ENCODE measurements around the gene C12orf42. TPM values are rescaled to one million over a fixed set of nuclear protein-coding genes. Genes with fewer than 3 reads are reported as not detected.

The C12orf42 gene
- total RNA-seq, 1 experiment from 2014 or later, result not detected

DNA sequence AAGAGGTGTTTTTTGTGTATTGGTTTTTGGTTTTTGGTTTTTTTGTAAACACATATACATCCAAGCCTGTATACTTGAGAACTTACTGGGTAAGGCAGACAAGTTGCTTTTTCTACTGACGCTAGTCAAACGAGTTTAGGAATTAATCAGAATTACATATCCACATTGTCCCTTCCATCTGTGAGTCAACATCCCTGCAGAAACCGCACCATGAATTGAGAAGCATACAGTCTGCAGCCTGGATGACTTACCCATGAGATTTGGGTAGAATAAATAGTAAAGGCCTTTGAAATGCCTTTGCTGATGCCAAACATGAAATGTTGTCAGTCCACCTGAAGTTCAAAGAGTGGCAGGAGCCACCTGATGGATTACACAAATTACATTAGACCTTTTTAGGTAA is 21.4 kb upstream of the C12orf42 start:
- H2BK15ac ChIP-seq (ENCODE audit: low read depth, low read length), result no peak overlapping the region
- no peak overlapping the region for H4K91ac ChIP-seq (ENCODE audit: insufficient read length, low read depth, low read length)
- no peak overlapping the region for H4K5ac ChIP-seq (ENCODE audit: insufficient read length, low read depth, low read length)
- no peak overlapping the region for H4K8ac ChIP-seq (replicated peaks; ENCODE audit: insufficient read length, low read depth, low read length)
- no peak overlapping the region for H2BK120ac ChIP-seq (ENCODE audit: low read depth, low read length, poor library complexity, severe bottlenecking)
- no peak overlapping the region for H3K4me2 ChIP-seq (ENCODE audit: insufficient read depth, insufficient read length, low read length)
- no peaks in the 10 kb centered on the region for H3K79me2 ChIP-seq (ENCODE audit: insufficient read depth, low read length)
- H2BK12ac ChIP-seq (ENCODE audit: insufficient read length, low read depth, low read length), result no peak overlapping the region
- H4K20me1 ChIP-seq (ENCODE audit: control insufficient read depth, insufficient read depth, insufficient read length), result no peaks in the 10 kb centered on the region
- H3K9ac ChIP-seq (ENCODE audit: extremely low read depth, insufficient read length, low read length), result no peak overlapping the region
- H3K4ac ChIP-seq (ENCODE audit: low read depth, low read length), result no peak overlapping the region
- H3K23ac ChIP-seq (ENCODE audit: insufficient read length, low read depth, low read length), result no peak overlapping the region
- WGBS (ENCODE audit: extremely low coverage, insufficient read length, low lambda C conversion rate), result no CpG with 5 or more reads among the region's 3 CpGs
- H2BK20ac ChIP-seq (ENCODE audit: low read depth, low read length, poor library complexity, severe bottlenecking), result no peak overlapping the region
- H3K9me3 ChIP-seq (ENCODE audit: control insufficient read depth, low read depth, low read length), result no peaks in the 10 kb centered on the region
- H3K56ac ChIP-seq (ENCODE audit: insufficient read length, low read depth, low read length), result no peak overlapping the region
- H2AFZ ChIP-seq (ENCODE audit: low read length), result no peak overlapping the region
- H3K27ac ChIP-seq (ENCODE audit: insufficient read length, low read depth, low read length), result no peak overlapping the region
- TF ChIP-seq, protein P1, sequence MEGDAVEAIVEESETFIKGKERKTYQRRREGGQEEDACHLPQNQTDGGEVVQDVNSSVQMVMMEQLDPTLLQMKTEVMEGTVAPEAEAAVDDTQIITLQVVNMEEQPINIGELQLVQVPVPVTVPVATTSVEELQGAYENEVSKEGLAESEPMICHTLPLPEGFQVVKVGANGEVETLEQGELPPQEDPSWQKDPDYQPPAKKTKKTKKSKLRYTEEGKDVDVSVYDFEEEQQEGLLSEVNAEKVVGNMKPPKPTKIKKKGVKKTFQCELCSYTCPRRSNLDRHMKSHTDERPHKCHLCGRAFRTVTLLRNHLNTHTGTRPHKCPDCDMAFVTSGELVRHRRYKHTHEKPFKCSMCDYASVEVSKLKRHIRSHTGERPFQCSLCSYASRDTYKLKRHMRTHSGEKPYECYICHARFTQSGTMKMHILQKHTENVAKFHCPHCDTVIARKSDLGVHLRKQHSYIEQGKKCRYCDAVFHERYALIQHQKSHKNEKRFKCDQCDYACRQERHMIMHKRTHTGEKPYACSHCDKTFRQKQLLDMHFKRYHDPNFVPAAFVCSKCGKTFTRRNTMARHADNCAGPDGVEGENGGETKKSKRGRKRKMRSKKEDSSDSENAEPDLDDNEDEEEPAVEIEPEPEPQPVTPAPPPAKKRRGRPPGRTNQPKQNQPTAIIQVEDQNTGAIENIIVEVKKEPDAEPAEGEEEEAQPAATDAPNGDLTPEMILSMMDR (conservative IDR thresholded peaks at IDR 0.05), result no peak
- no peak overlapping the region for H2BK5ac ChIP-seq (ENCODE audit: insufficient read length, low read length)
- H3T11ph ChIP-seq (ENCODE audit: low read length), result no peak overlapping the region
- no peaks in the 10 kb centered on the region for H3K4me1 ChIP-seq (ENCODE audit: insufficient read depth, low read length)
- no peak for DNase-seq
- H3K4me3 Mint-ChIP-seq, result no peak overlapping the region
- H3K4me1 Mint-ChIP-seq, result no peaks in the 10 kb centered on the region
- H2AK5ac ChIP-seq (ENCODE audit: insufficient read length, low read length), result no peak overlapping the region
- no peaks in the 10 kb centered on the region for H3K9me3 Mint-ChIP-seq
- H3K27ac Mint-ChIP-seq, result no peak overlapping the region
- no peaks in the 10 kb centered on the region for H3K36me3 Mint-ChIP-seq (ENCODE audit: insufficient read depth in 1 of 3, low read depth in 3 of 3)
- H3K14ac ChIP-seq (ENCODE audit: insufficient read depth, low read length), result no peak overlapping the region
- no peaks in the 10 kb centered on the region for H3K79me1 ChIP-seq (ENCODE audit: insufficient read depth, low read depth, low read length, poor library complexity, severe bottlenecking)
- H3K27me3 Mint-ChIP-seq (ENCODE audit: low read depth), result no peaks in the 10 kb centered on the region; the same call in 1 of the 2 replicates
- no peaks in the 10 kb centered on the region for H3K27me3 ChIP-seq (ENCODE audit: insufficient read depth, low read length)
- H3K18ac ChIP-seq (ENCODE audit: insufficient read length, low read depth, low read length), result no peak overlapping the region
- H3K23me2 ChIP-seq (ENCODE audit: insufficient read length, low read depth, low read length, poor library complexity, severe bottlenecking), result no peaks in the 10 kb centered on the region
